RPMI7951 (cell line): ENCODE results near the gene PPP1R26. TPM values are rescaled to one million over a fixed set of nuclear protein-coding genes. Genes with fewer than 3 reads are reported as not detected.
A peak's percentile ranks its signal among the peaks of the same experiment; 100 is the strongest.
"Not testable (repeated sequence)": the region's sequence is repeated elsewhere in the genome, so short reads cannot be mapped to it uniquely, and the experiment has no call there.

ENCODE experiments used
- DNase-seq: peaks from one replicate; pipeline ENCODE4 v3.0.0-alpha.2; 2012; ENCODE audit warnings: low read depth
- total RNA-seq: library from RNA; depleted of rRNA; stranded (reverse); fragments of >200 nt; shearing (Covaris generic); gene quantifications from 2 replicates; pipeline ENCODE4 v1.2.3, GENCODE V29; 2014

PPP1R26 gene
- total RNA-seq, 1 experiment from 2014 or later: 0.24 TPM

GRCh38 chr9:135505406-135506187 lies 26.0 kb downstream of the PPP1R26 start:
- no peak for DNase-seq

DNA sequence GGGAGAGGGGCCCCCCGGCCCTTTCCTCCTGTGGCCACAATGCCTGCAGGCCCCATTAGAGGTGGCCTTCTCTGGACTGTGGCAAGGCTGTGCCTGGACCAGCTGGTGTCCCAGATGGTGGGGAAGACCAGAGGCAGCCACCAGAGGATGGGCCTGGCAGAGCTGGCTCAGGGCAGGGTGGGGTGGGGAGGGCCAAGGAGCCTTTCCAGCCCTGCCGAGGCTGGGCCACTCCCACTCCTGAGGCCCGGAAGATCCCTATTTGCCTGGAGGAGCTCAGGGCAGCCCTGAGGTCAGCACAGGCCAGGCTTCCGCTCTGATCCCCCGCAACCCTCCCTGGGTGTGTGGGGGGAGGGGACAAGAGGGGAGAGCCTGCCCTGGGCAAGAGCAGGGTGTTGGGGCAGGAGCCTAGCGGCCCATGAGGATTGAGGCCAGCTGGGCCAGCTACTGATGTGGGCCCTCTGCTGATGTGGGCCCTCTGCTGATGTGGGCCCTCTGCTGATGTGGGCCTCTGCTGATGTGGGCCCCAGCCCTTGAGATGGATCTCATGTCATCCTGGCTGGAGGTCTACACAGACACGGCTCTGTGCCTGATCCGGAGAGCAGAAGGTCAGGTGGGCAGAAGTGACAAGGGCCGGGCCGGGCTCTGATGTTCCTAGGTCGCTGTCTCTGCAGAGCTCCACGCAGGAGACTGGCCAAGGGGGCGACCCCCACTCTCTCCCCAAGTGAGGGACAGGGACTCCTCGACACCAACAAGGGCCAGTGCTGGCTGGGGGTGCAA lies 26.9 kb downstream of the PPP1R26 start:
- peak; percentile 7 for DNase-seq

DNA sequence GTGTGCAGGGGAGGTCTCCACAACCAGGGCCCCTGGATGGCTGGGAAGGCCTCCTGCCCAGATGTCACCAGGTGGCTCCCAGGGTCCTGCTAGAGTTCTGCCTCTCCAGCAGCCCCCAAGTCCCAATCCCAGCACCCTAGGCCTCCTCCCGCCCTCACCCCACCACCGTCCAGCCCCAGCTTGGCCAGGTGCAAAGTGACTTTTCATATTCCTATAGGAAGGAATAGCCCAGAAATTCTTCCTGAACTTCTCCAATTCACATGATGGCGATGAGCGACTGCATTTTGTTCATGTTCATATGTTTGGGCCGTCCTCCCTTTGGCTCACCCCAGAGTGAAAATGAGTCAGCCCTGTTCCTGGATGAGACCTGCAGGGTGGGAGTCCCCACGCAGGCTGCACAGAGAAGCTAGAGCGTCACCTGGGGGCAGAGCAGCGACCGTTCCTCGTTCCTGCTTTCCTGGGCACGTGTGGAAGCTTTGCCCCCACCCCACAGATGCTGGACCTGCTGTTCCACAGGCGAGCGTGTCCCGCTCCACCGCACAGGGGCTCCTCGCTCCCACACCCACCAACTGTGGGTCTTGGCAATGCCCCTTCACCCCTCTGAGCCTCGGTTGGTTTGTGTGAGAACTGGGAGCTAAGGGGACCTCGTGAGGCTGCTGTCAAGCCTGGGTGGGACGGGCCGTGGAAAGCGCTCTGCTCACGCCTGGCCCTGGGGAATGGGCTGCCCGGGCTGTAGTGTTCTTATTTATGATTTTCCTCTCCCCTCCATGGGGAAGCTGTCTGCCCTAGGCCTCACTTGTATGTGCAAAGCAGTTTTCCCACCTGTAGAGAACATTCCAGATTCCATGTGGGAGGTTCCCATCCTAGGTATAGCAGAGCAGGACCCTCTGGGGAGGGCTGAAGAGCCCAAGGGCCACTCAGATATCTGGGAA lies 27.8 kb downstream of the PPP1R26 start:
- no peak for DNase-seq

GRCh38 chr9:135508211-135508820 lies 28.7 kb downstream of the PPP1R26 start:
- DNase-seq: no peak

- no peak for DNase-seq
Measured at GRCh38 chr9:135509458-135509857, 29.9 kb downstream of the PPP1R26 start.

GRCh38 chr9:135512241-135512603 lies 32.6 kb downstream of the PPP1R26 start:
- DNase-seq: no peak

GRCh38 chr9:135512904-135513303 lies 33.3 kb downstream of the PPP1R26 start:
- DNase-seq: no peak

DNA sequence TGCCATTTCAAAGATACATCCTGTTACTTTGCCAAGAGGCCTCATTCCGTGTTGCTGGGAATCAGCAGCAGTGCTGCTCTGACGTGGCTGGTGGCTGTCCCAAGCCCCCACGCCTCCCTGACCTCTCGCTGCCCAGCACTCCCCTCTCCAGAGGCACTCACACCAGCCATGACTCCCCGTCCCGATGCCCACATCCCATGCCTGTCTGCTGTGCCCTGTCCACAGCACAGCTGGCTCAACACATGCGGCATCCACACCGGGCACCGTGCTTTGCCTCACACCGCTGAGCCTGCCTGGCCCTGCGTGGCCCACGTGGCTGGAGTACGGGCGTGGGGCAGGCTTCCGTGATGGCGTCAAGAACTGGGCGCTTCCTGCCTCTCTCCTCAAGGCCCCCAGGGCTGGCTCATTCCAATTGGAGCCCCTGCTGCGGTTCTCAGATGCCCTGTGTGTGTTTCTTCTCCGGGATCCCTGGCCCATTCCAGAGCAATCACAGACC lies 33.8 kb downstream of the PPP1R26 start:
- DNase-seq: no peak

- not testable (repeated sequence) for DNase-seq
Measured at GRCh38 chr9:135513906-135514305, 34.3 kb downstream of the PPP1R26 start.

DNA sequence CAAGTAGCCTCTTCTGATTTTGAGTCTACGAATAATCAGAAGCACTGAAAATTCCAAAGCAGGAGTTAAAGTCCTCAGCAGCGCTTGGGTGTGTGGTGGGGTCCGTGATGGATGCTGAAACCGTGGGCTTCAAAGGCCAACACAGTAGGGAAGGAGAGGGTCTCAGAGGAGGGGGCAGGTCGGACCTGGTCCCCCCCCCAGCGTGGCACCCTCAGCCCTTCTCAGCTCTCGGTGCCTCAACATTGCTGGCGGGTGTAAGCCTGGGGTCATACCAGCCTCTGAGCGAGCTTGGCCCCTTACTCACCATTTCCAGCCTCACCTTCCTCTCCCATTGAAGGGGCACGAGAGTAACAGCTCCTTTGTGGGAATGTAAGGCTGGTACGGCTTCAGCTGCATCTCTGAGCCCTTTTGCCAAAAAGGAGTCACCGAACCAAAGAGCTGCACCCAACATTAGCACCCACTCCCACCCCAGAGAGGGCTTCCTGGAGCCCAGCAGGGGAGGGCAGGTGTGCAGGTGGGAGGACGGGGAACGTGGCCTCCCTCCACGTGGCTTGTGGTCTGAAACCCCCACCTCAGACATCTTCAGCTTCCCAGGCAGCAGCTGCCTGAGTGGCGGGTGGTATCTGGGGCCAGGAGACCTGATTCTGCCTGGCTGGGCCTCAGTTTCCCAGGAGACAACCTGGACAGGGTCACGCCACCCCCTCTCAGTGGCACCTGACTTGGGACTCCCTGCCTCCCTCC lies 34.9 kb downstream of the PPP1R26 start:
- no peak for DNase-seq

DNA sequence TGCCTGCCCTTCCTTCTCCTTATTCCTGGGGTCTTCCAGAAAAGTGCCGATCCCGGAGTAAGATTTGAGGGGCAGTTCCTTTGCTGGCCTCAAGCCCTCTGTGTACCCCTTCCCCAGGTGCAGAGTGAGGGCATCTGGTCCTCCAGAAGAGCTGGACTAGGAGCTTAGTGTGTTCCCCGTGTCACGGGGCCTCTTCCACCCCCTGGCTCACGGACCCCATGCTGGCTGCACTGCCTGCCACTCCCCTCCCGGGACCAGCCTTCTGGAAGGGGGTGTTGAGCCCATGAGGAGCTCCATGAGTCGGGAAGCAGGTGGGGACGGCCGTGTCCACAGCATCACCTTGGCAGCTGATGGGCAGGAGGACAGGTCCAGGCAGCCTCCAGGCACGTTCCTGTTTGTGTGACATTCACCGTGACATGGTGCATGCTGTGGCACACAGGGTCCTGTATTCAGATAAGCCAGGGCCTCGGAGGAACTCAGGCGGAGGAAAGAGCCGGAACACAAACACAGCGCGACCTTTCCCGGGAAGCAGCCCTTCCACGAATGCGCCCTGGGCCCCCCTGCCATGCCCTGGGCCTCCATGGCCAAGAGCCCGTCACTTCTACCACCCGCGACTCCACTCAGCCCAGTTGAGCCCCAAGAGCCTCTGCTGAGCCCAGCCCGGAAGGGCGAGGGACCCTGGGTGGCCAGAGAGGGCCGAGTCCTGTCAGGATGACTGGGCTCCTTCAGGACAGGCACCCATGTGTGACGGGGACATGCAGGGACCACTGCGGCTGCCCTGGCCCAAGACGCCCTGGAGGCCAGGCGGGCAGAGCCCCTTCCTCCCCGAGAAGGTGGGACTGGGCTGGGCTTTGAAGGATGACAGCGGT lies 35.7 kb downstream of the PPP1R26 start:
- DNase-seq: no peak

DNA sequence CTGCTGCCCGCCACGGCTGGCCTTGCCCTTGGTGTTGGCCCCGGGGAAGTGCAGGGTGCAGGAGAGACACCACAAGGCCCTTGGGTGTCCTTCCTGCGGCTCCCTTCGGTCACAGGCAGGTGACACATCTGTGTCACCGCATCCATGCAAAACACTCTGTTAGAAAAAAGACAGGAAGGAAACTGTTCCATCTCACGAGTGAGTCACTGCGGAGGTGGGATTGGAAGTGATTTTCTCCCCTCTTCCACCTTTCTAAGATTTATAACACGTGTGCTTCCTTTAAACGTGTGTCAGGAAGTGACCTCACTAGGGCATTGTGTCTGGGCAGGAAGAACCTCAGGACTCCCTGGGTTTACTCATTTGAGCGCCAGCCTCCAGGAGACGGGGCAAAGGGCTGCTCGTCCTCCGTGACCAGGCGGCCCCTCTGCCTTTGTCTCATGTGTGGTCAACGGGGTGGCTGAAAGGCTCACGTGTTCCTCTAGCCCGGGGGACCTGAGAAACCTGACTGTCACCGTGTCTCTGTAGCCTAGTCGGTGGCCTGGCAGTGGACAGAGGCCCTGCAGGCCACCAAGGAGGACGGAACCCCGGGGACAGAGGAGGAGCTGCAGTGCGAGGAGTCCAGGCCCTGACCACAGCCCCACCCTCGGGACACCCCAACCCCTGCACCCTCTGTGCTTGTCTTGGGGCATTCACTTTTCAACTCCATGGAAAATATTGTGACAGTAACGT lies 36.7 kb downstream of the PPP1R26 start:
- no peak for DNase-seq

- DNase-seq: no peak
Measured at GRCh38 chr9:135517407-135517822, 37.8 kb downstream of the PPP1R26 start.

- no peak for DNase-seq
Measured at GRCh38 chr9:135519179-135519971, 39.8 kb downstream of the PPP1R26 start.

GRCh38 chr9:135520916-135521607 lies 41.5 kb downstream of the PPP1R26 start, which contains the start of gene LCN1:
TSS of gene LCN1 (plus strand) at chr9:135521440. CDS start at chr9:135521498, 58 bp downstream.
- no peak for DNase-seq

GRCh38 chr9:135521608-135522095 lies 42.1 kb downstream of the PPP1R26 start:
- DNase-seq: no peak
